HG02623 (cell line): ENCODE data around the gene TMED6.
A peak's percentile ranks its signal among the peaks of the same experiment; 100 is the strongest.

Experiments
- ATAC-seq: cut with Tn5 transposase; IDR thresholded peaks from one replicate; pipeline ENCODE4 v1.9.1; 2021; ENCODE audit warnings: moderate library complexity; ENCODE audit not compliant: unreplicated experiment

TMED6 gene

GRCh38 chr16:69324585-69325253 is 26.9 kb downstream of the TMED6 start:
- no peak for ATAC-seq

- no peak for ATAC-seq
These were observed 27.5 kb downstream of the TMED6 start for GRCh38 chr16:69324013-69324531.

- ATAC-seq: no peak
These were observed 28.2 kb downstream of the TMED6 start for GRCh38 chr16:69323415-69323814.

- ATAC-seq: no peak
These were observed 29.2 kb downstream of the TMED6 start for GRCh38 chr16:69322343-69322742.

GRCh38 chr16:69321080-69321479 is 30.5 kb downstream of the TMED6 start:
- no peak for ATAC-seq

- no peak for ATAC-seq
These were observed 30.9 kb downstream of the TMED6 start for GRCh38 chr16:69320740-69321073.

- ATAC-seq: no peak
These were observed 31.5 kb downstream of the TMED6 start for GRCh38 chr16:69319826-69320739.

GRCh38 chr16:69319381-69319780 is 32.2 kb downstream of the TMED6 start:
- no peak for ATAC-seq

- no peak for ATAC-seq
These were observed 32.7 kb downstream of the TMED6 start for GRCh38 chr16:69318911-69319289.

GRCh38 chr16:69318177-69318910 is 33.2 kb downstream of the TMED6 start:
- ATAC-seq: no peak

- no peak for ATAC-seq
These were observed 35.0 kb downstream of the TMED6 start for GRCh38 chr16:69316595-69317034.

GRCh38 chr16:69315486-69316311 is 35.9 kb downstream of the TMED6 start:
- no peak for ATAC-seq

GRCh38 chr16:69314534-69314933 is 37.1 kb downstream of the TMED6 start:
- no peak for ATAC-seq

- ATAC-seq: no peak
These were observed 38.1 kb downstream of the TMED6 start for GRCh38 chr16:69313469-69313868.

GRCh38 chr16:69311533-69312387 is 39.8 kb downstream of the TMED6 start:
- peak; percentile 46 for ATAC-seq

- ATAC-seq: peak; percentile 92
These were observed 40.7 kb downstream of the TMED6 start, which contains the start of gene VPS4A for GRCh38 chr16:69310653-69311532. Gene VPS4A, plus strand, starts transcription at chr16:69311350. Its CDS starts 162 bp downstream, at chr16:69311512.

GRCh38 chr16:69309316-69309715 is 42.3 kb downstream of the TMED6 start:
- no peak for ATAC-seq

- ATAC-seq: no peak
These were observed 43.7 kb downstream of the TMED6 start for GRCh38 chr16:69307856-69308255.
